ENCODE data around the gene LMOD2. TPM values are rescaled to one million over a fixed set of nuclear protein-coding genes. Genes with fewer than 3 reads are reported as not detected.

LMOD2 gene
- total and polyA plus RNA-seq, 2 donors (not counting 3 experiments of a cell fraction or from before 2014, with no cell fraction given) = not detected

GRCh38 chr7:123627851-123628250 lies 27.8 kb upstream of the LMOD2 start:
- H3K9me3 ChIP-seq (replicated peaks; ENCODE audit: control insufficient read depth, insufficient read depth, low read length) = no peaks in the 10 kb centered on the region
- no peaks in the 10 kb centered on the region for H4K20me1 ChIP-seq (replicated peaks; ENCODE audit: control insufficient read depth, extremely low read depth, insufficient read depth, low read length)
- intact Hi-C loops (cut with micrococcal nuclease) = no loop called here
- no TSS peak for BruUV-seq (replicated peaks)
- H3K27me3 ChIP-seq (ENCODE audit: control insufficient read depth in 2 of 2, insufficient read depth in 2 of 2, low read length in 2 of 2) = no peaks in the 10 kb centered on the region
- H3K36me3 ChIP-seq (ENCODE audit: control insufficient read depth in 2 of 2, extremely low read depth in 1 of 2, insufficient read depth in 2 of 2, low read length in 2 of 2) = no peaks in the 10 kb centered on the region
- no peak overlapping the region for H3K27ac ChIP-seq (ENCODE audit: insufficient read depth, low read depth, low read length)
- dilution Hi-C loops (cut with MboI; ENCODE audit: extremely low pct_ligation_motif_present, low sequenced_read_pairs) = no loop called here
- no peak overlapping the region for H3K4me2 ChIP-seq (ENCODE audit: insufficient read depth, low read length)
- CTCF ChIA-PET = interaction anchor here (1.5 kb wide), 1 partner anchor 55 kb away, joined by 3 read pairs; no protein-coding TSS in a partner anchor
- no peaks in the 10 kb centered on the region for H3K9me1 ChIP-seq (replicated peaks; ENCODE audit: control insufficient read depth, extremely low read depth, insufficient read depth, low read length)
- TF ChIP-seq EZH2 (IDR thresholded peaks at IDR 0.05; ENCODE audit: borderline replicate concordance, low read depth, low read length, severe bottlenecking) (no peak), GATA2 (IDR thresholded peaks at IDR 0.05; ENCODE audit: insufficient read depth, insufficient read length, low read depth, low read length) (no peak), POLR2AphosphoS5 (IDR thresholded peaks at IDR 0.05; ENCODE audit: insufficient read depth, low read depth, low read length) (no peak), POLR2A (IDR thresholded peaks at IDR 0.05; ENCODE audit: low read depth, low read length) (no peak), FOS (IDR thresholded peaks at IDR 0.05; ENCODE audit: borderline replicate concordance, insufficient read depth, low read length) (no peak), MYC (IDR thresholded peaks at IDR 0.05; ENCODE audit: low read depth, low read length) (no peak), JUN (IDR thresholded peaks at IDR 0.05; ENCODE audit: borderline replicate concordance, insufficient read depth, insufficient read length, low read depth) (no peak)
- TF ChIP-seq, protein P1, sequence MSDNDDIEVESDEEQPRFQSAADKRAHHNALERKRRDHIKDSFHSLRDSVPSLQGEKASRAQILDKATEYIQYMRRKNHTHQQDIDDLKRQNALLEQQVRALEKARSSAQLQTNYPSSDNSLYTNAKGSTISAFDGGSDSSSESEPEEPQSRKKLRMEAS (IDR thresholded peaks at IDR 0.05; ENCODE audit: insufficient read depth, insufficient read length) = no peak
- TF ChIP-seq, protein P2, sequence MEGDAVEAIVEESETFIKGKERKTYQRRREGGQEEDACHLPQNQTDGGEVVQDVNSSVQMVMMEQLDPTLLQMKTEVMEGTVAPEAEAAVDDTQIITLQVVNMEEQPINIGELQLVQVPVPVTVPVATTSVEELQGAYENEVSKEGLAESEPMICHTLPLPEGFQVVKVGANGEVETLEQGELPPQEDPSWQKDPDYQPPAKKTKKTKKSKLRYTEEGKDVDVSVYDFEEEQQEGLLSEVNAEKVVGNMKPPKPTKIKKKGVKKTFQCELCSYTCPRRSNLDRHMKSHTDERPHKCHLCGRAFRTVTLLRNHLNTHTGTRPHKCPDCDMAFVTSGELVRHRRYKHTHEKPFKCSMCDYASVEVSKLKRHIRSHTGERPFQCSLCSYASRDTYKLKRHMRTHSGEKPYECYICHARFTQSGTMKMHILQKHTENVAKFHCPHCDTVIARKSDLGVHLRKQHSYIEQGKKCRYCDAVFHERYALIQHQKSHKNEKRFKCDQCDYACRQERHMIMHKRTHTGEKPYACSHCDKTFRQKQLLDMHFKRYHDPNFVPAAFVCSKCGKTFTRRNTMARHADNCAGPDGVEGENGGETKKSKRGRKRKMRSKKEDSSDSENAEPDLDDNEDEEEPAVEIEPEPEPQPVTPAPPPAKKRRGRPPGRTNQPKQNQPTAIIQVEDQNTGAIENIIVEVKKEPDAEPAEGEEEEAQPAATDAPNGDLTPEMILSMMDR (IDR thresholded peaks at IDR 0.05; ENCODE audit: extremely low read depth in 1 of 2, insufficient read depth in 1 of 2, low read depth in 1 of 2, low read length in 2 of 2) = no peak
- POLR2A ChIA-PET = no interaction called here
- no peak overlapping the region for H3K9ac ChIP-seq (replicated peaks; ENCODE audit: extremely low read depth, insufficient read depth, low read length)
- no peak for FAIRE-seq
- H3K79me2 ChIP-seq (ENCODE audit: control insufficient read depth, insufficient read depth, low read length) = no peaks in the 10 kb centered on the region
- H2AFZ ChIP-seq (ENCODE audit: low read depth, low read length) = no peak overlapping the region
- peaks cover 3% of the 10 kb centered on the region for H3K4me1 ChIP-seq (ENCODE audit: control insufficient read depth, extremely low read depth, insufficient read depth, low read length)
- no peak overlapping the region for H3K4me3 ChIP-seq (replicated peaks in 1 of 3; ENCODE audit: insufficient read depth in 1 of 3, low read depth in 1 of 3, low read length in 3 of 3)
- DNase-seq (ENCODE audit: low read depth, low spot score) = no peak
